Thyroid gland (tissue), 4 donors: ENCODE results near the gene DDX60.

Experiments
- POLR2A ChIP-seq, 2 donors: fragments of 450-650 bp; IDR thresholded peaks; one replicate each; pipeline ENCODE4 v1.6.1; 2017; ENCODE audit warnings: antibody characterized with exemption in 2 of 2, mild to moderate bottlenecking in 2 of 2, moderate library complexity in 1 of 2
- TF ChIP-seq, protein P1 (sequence below), 6 experiments: fragments of 200-600 bp in 3 of 6; fragments of 450-650 bp in 3 of 6; sonication (generic) in 3 of 6; IDR thresholded peaks; one replicate each; pipeline ENCODE4 v1.5.1; 2016 to 2019; ENCODE audit warnings: antibody characterized with exemption in 6 of 6, mild to moderate bottlenecking in 2 of 6, inconsistent platforms in 1 of 6, moderate library complexity in 1 of 6

- TF ChIP-seq, protein P1, sequence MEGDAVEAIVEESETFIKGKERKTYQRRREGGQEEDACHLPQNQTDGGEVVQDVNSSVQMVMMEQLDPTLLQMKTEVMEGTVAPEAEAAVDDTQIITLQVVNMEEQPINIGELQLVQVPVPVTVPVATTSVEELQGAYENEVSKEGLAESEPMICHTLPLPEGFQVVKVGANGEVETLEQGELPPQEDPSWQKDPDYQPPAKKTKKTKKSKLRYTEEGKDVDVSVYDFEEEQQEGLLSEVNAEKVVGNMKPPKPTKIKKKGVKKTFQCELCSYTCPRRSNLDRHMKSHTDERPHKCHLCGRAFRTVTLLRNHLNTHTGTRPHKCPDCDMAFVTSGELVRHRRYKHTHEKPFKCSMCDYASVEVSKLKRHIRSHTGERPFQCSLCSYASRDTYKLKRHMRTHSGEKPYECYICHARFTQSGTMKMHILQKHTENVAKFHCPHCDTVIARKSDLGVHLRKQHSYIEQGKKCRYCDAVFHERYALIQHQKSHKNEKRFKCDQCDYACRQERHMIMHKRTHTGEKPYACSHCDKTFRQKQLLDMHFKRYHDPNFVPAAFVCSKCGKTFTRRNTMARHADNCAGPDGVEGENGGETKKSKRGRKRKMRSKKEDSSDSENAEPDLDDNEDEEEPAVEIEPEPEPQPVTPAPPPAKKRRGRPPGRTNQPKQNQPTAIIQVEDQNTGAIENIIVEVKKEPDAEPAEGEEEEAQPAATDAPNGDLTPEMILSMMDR (IDR thresholded peaks at IDR 0.05), result no peak
- TF ChIP-seq POLR2A (IDR thresholded peaks at IDR 0.05), result no peak
These were observed 55.5 kb downstream of the DDX60 start for GRCh38 chr4:168263039-168263438.
